HG02623 (cell line): ENCODE results near the gene SLC25A39.
"Not testable (repeated sequence)": the region's sequence is repeated elsewhere in the genome, so short reads cannot be mapped to it uniquely, and the experiment has no call there.

ENCODE experiments used
- ATAC-seq: cut with Tn5 transposase; IDR thresholded peaks from one replicate; pipeline ENCODE4 v1.9.1; 2021; ENCODE audit warnings: moderate library complexity; ENCODE audit not compliant: unreplicated experiment

Gene SLC25A39

GRCh38 chr17:44354582-44355561, 30.2 kb upstream of the SLC25A39 start:
- no peak for ATAC-seq

GRCh38 chr17:44353672-44354331, 29.2 kb upstream of the SLC25A39 start:
- ATAC-seq: no peak

GRCh38 chr17:44352828-44353671, 28.4 kb upstream of the SLC25A39 start:
- ATAC-seq: no peak

- no peak for ATAC-seq
Measured at GRCh38 chr17:44351961-44352827, 27.6 kb upstream of the SLC25A39 start.

GRCh38 chr17:44351464-44351863, 26.8 kb upstream of the SLC25A39 start:
- no peak for ATAC-seq

- ATAC-seq: no peak
Measured at GRCh38 chr17:44350733-44351226, 26.2 kb upstream of the SLC25A39 start.

GRCh38 chr17:44349553-44350070, 25.0 kb upstream of the SLC25A39 start:
- no peak for ATAC-seq

GRCh38 chr17:44348988-44349364, 24.4 kb upstream of the SLC25A39 start:
- no peak for ATAC-seq

- peak; percentile 39 for ATAC-seq
Measured at GRCh38 chr17:44348234-44348987, 23.8 kb upstream of the SLC25A39 start.

GRCh38 chr17:44347206-44348055, 22.8 kb upstream of the SLC25A39 start:
- not testable (repeated sequence) for ATAC-seq

- ATAC-seq: no peak
Measured at GRCh38 chr17:44346064-44346844, 21.6 kb upstream of the SLC25A39 start.

- ATAC-seq: no peak
Measured at GRCh38 chr17:44345454-44346026, 20.9 kb upstream of the SLC25A39 start.

GRCh38 chr17:44344939-44345453, 20.4 kb upstream of the SLC25A39 start, which contains the start of gene GRN:
Gene GRN (plus strand): TSS chr17:44345302. CDS start chr17:44349165, 3,863 bp downstream.
- peak; percentile 51 for ATAC-seq

GRCh38 chr17:44343510-44344209, 19.0 kb upstream of the SLC25A39 start:
- no peak for ATAC-seq

GRCh38 chr17:44340553-44340952, 15.9 kb upstream of the SLC25A39 start:
- ATAC-seq: not testable (repeated sequence)

- no peak for ATAC-seq
Measured at GRCh38 chr17:44338702-44339101, 14.1 kb upstream of the SLC25A39 start.
